Thoracic aorta (tissue), 2 donors: ENCODE data around the gene DMBX1. TPM values are rescaled to one million over a fixed set of nuclear protein-coding genes. Genes with fewer than 3 reads are reported as not detected.

Experiments
- ATAC-seq: fragments of 150-250 bp; one replicate; pipeline ENCODE4 v1.8.0; 2017; ENCODE audit warnings: low read depth; ENCODE audit not compliant: insufficient number of reproducible peaks, low FRiP score
- DNase-seq: peaks from one replicate; pipeline ENCODE4 v3.0.0-alpha.2; 2020; ENCODE audit warnings: low spot score
- H3K27ac ChIP-seq, 2 donors: fragments of 200-600 bp; sonication (generic); 1 replicate in 1 of 2; 2 replicates in 1 of 2; pipeline ENCODE4 v1.5.1; 2016; ENCODE audit warnings: mild to moderate bottlenecking in 2 of 2, moderate library complexity in 2 of 2
- H3K27me3 ChIP-seq: fragments of 200-600 bp; sonication (generic); replicated peaks from 2 replicates; pipeline ENCODE4 v1.6.0; 2016; ENCODE audit warnings: mild to moderate bottlenecking; ENCODE audit not compliant: insufficient read depth
- H3K36me3 ChIP-seq: fragments of 200-600 bp; sonication (generic); one replicate; pipeline ENCODE4 v1.5.1; 2016
- H3K4me1 ChIP-seq, 2 donors: fragments of 200-600 bp; sonication (generic); 1 replicate in 1 of 2; 2 replicates in 1 of 2; pipeline versions ENCODE4 v1.5.1 to v1.6.0; 2016; ENCODE audit warnings: low read depth in 2 of 2, mild to moderate bottlenecking in 1 of 2; ENCODE audit not compliant: control insufficient read depth in 1 of 2
- H3K4me3 ChIP-seq: fragments of 200-600 bp; sonication (generic); 2 replicates; pipeline ENCODE4 v1.5.1; 2016; ENCODE audit warnings: mild to moderate bottlenecking
- H3K9me3 ChIP-seq: fragments of 200-600 bp; sonication (generic); 2 replicates; pipeline ENCODE4 v1.5.1; 2016
- CTCF ChIP-seq: fragments of 200-600 bp; sonication (generic); IDR thresholded peaks from one replicate; pipeline ENCODE4 v1.5.1; 2019; ENCODE audit warnings: antibody characterized with exemption
- total RNA-seq, 2 donors: library from RNA; depleted of rRNA; stranded (reverse); fragments of >200 nt; gene quantifications; one replicate each; pipeline versions ENCODE4 v1.1.0 to v1.2.3, GENCODE V29; 2016

Gene DMBX1
- total RNA-seq, 2 donors from 2014 or later, result not detected

GRCh38 chr1:46473991-46474390 lies 15.6 kb upstream of the DMBX1 start:
- no peak overlapping the region for H3K27ac ChIP-seq
- ATAC-seq (no peak), DNase-seq (no peak)
- no peak for TF ChIP-seq CTCF
- H3K4me1 ChIP-seq, result no peaks in the 10 kb centered on the region
- no peak overlapping the region for H3K4me3 ChIP-seq
- H3K9me3 ChIP-seq, result no peaks in the 10 kb centered on the region
- H3K27me3 ChIP-seq, result no peaks in the 10 kb centered on the region
- H3K36me3 ChIP-seq, result no peaks in the 10 kb centered on the region

- no peak for TF ChIP-seq CTCF
- no peaks in the 10 kb centered on the region for H3K9me3 ChIP-seq
- H3K36me3 ChIP-seq, result no peaks in the 10 kb centered on the region
- no peak for DNase-seq
- no peaks in the 10 kb centered on the region for H3K27me3 ChIP-seq
- H3K4me1 ChIP-seq, result no peaks in the 10 kb centered on the region
- H3K27ac ChIP-seq, result no peak overlapping the region
- no peak overlapping the region for H3K4me3 ChIP-seq
- ATAC-seq, result no peak
Measured at GRCh38 chr1:46474570-46474969, 15.1 kb upstream of the DMBX1 start.

GRCh38 chr1:46476673-46477072 lies 13.0 kb upstream of the DMBX1 start:
- ATAC-seq (no peak), DNase-seq (no peak)
- Histone ChIP-seq H3K27me3 (no peaks in the 10 kb centered on the region), H3K4me3 (no peak overlapping the region), H3K9me3 (no peaks in the 10 kb centered on the region), H3K36me3 (no peaks in the 10 kb centered on the region), H3K4me1 (no peaks in the 10 kb centered on the region), H3K27ac (no peak overlapping the region)
- TF ChIP-seq CTCF, result no peak

GRCh38 chr1:46477153-46477929 lies 12.3 kb upstream of the DMBX1 start:
- Histone ChIP-seq H3K9me3 (no peaks in the 10 kb centered on the region), H3K4me1 (no peaks in the 10 kb centered on the region), H3K4me3 (no peak overlapping the region), H3K27me3 (no peaks in the 10 kb centered on the region), H3K36me3 (no peaks in the 10 kb centered on the region), H3K27ac (no peak overlapping the region)
- no peak for DNase-seq
- ATAC-seq, result no peak
- TF ChIP-seq CTCF, result peak; percentile 82

GRCh38 chr1:46478721-46479485 lies 10.7 kb upstream of the DMBX1 start:
- DNase-seq (no peak), ATAC-seq (no peak)
- Histone ChIP-seq H3K36me3 (no peaks in the 10 kb centered on the region), H3K9me3 (no peaks in the 10 kb centered on the region), H3K4me3 (no peak overlapping the region), H3K27me3 (no peaks in the 10 kb centered on the region), H3K27ac (no peak overlapping the region), H3K4me1 (no peaks in the 10 kb centered on the region)
- no peak for TF ChIP-seq CTCF
